MCF 10A (cell line): ENCODE data around the gene CCDC81. TPM values are rescaled to one million over a fixed set of nuclear protein-coding genes. Genes with fewer than 3 reads are reported as not detected.
"Not testable (repeated sequence)": the region's sequence is repeated elsewhere in the genome, so short reads cannot be mapped to it uniquely, and the experiment has no call there.

Source experiments
- BruUV-seq: library from RNA; stranded (reverse); fragments of 400-500 nt; replicated peaks from 2 replicates; lab custom pipeline; 2021; lab: Mats Ljungman, UMichigan
- CTCF ChIA-PET: fragments of 300-600 bp; sonication (Branson Sonifier 250); formaldehyde crosslinking; extraction: SDS; loops from one replicate; lab custom pipeline; 2021; ENCODE audit warnings: antibody characterized with exemption, inconsistent platforms; lab: Yijun Ruan, JAX
- POLR2A ChIA-PET: fragments of 300-600, 350-650 bp; sonication (Branson Sonifier 250); formaldehyde crosslinking; extraction: SDS; loops from one replicate; lab custom pipeline; 2020; ENCODE audit warnings: antibody characterized with exemption, inconsistent platforms; lab: Yijun Ruan, JAX
- DNase-seq: peaks from one replicate; pipeline ENCODE4 v3.0.0-alpha.2; 2018; ENCODE audit not compliant: unreplicated experiment
- H3K27ac Mint-ChIP-seq: one replicate; pipeline ENCODE4 v1.8.0; 2022; ENCODE audit warnings: mild to moderate bottlenecking, low read depth, mixed read lengths; ENCODE audit not compliant: unreplicated experiment
- H3K27me3 Mint-ChIP-seq: one replicate; pipeline ENCODE4 v1.8.0; 2022; ENCODE audit warnings: mixed read lengths; ENCODE audit not compliant: insufficient read depth, unreplicated experiment
- H3K36me3 Mint-ChIP-seq: one replicate; pipeline ENCODE4 v1.8.0; 2022; ENCODE audit warnings: mild to moderate bottlenecking, moderate library complexity, mixed read lengths; ENCODE audit not compliant: insufficient read depth, unreplicated experiment
- H3K4me1 Mint-ChIP-seq: one replicate; pipeline ENCODE4 v1.8.0; 2022; ENCODE audit warnings: mixed read lengths; ENCODE audit not compliant: insufficient read depth, unreplicated experiment
- H3K4me3 Mint-ChIP-seq: one replicate; pipeline ENCODE4 v1.8.0; 2022; ENCODE audit warnings: mild to moderate bottlenecking, moderate library complexity, mixed read lengths; ENCODE audit not compliant: unreplicated experiment
- H3K9me3 Mint-ChIP-seq: one replicate; pipeline ENCODE4 v1.8.0; 2022; ENCODE audit warnings: mixed read lengths; ENCODE audit not compliant: unreplicated experiment
- intact Hi-C: fragments of 100-400 bp; cut with micrococcal nuclease; formaldehyde crosslinking; loops from 2 replicates; pipeline ENCODE4 v1.14.1; 2022
- total RNA-seq: library from RNA; stranded (reverse); gene quantifications from 2 replicates; pipeline ENCODE4 v1.2.3, GENCODE V29; 2022
- TF ChIP-seq, protein P1 (sequence below): fragments of 200-600 bp; IDR thresholded peaks from one replicate; pipeline ENCODE4 v1.8.0; 2022; ENCODE audit warnings: antibody characterized with exemption, mild to moderate bottlenecking; ENCODE audit not compliant: unreplicated experiment

CCDC81 gene
- total RNA-seq, 1 experiment from 2014 or later, result 1.7 TPM

DNA sequence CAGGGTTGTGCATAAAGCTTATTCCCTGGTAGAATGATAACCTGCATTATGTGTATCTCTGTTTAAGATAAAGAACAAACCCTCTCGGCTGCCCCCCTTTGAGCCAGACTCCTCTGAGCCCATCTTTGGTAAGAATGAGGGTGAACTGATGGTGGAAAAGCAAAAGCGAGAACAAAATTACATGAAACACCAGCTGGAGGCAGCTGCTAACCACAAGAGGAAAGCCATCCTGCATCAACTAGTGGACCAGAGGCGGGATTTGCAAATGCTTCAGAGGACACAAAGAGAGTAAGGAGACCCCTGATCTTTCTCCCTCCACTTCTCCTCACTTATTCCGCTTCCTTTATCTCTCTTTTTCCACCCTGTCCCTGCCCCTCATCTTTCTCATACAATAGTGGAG lies 40.3 kb downstream of the CCDC81 start:
- POLR2A ChIA-PET, result interaction anchor here (0.6 to 1.8 kb wide), 2 partner anchors 27 to 727 kb away, joined by 3 to 5 read pairs; no protein-coding TSS in a partner anchor
- Mint-ChIP-seq H3K36me3 (no peaks in the 10 kb centered on the region), H3K27me3 (no peaks in the 10 kb centered on the region), H3K4me3 (no peak overlapping the region), H3K9me3 (no peaks in the 10 kb centered on the region), H3K27ac (no peak overlapping the region), H3K4me1 (no peaks in the 10 kb centered on the region)
- intact Hi-C loops, result loop anchor here (10.0 kb wide), 1 partner anchor 560 kb away; the partner anchor contains the start of gene CCDC83
- DNase-seq, result no peak
- BruUV-seq, result no TSS peak
- TF ChIP-seq, protein P1, sequence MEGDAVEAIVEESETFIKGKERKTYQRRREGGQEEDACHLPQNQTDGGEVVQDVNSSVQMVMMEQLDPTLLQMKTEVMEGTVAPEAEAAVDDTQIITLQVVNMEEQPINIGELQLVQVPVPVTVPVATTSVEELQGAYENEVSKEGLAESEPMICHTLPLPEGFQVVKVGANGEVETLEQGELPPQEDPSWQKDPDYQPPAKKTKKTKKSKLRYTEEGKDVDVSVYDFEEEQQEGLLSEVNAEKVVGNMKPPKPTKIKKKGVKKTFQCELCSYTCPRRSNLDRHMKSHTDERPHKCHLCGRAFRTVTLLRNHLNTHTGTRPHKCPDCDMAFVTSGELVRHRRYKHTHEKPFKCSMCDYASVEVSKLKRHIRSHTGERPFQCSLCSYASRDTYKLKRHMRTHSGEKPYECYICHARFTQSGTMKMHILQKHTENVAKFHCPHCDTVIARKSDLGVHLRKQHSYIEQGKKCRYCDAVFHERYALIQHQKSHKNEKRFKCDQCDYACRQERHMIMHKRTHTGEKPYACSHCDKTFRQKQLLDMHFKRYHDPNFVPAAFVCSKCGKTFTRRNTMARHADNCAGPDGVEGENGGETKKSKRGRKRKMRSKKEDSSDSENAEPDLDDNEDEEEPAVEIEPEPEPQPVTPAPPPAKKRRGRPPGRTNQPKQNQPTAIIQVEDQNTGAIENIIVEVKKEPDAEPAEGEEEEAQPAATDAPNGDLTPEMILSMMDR, result no peak
- CTCF ChIA-PET, result interaction anchor here (1.3 to 3.9 kb wide), 3 partner anchors 52 to 455 kb away, joined by 6 to 22 read pairs (median 7); no protein-coding TSS in a partner anchor

DNA sequence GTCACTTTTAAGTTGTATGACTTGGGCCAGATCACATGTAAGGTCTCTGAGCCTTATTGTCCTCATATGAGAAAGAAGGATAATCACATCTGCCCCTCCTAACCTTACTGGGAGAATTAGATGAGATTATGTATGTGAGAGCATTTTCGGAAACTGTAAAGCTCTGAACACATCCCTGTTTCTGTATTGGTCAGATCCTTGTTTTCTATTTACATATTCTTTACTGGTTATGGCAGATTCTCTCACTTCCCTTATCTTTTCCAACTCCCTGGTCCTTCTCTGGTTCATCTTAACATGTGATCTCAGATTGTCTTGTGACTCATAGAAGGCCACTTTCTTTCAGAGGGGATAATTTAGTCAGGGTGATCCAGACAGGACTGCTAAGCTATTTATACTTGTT lies 41.8 kb downstream of the CCDC81 start:
- no peaks in the 10 kb centered on the region for H3K4me1 Mint-ChIP-seq

DNA sequence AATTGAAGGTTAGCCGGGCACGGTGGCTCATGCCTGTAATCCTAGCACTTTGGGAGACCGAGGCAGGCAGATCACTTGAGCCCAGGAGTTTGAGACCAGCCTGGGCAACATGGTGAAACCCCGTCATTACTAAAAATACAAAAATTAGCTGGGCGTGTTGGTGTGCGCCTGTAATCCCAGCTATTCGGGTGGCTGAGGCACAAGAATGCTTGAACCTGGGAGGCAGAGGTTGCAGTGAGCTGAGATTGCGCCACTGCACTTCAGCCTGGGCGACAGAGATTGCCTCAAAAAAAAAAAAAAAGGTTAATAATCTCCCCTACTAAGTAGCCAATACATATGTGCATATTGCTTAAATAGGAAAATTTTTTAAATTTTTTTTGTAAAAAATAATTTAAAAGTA lies 42.3 kb downstream of the CCDC81 start:
- POLR2A ChIA-PET, result interaction anchor here (0.6 to 0.9 kb wide), 2 partner anchors 56 to 560 kb away, joined by 4 read pairs; no protein-coding TSS in a partner anchor

More for the DNA sequence above, 41.8 kb downstream of the CCDC81 start:
- no peaks in the 10 kb centered on the region for H3K36me3 Mint-ChIP-seq
- no peaks in the 10 kb centered on the region for H3K27me3 Mint-ChIP-seq
- no peak overlapping the region for H3K4me3 Mint-ChIP-seq
- TF ChIP-seq, protein P1, result no peak
- ChIA-PET CTCF (interaction anchor here (0.6 to 3.9 kb wide), 6 partner anchors 13 to 1855 kb away, joined by 3 to 22 read pairs (median 4); no protein-coding TSS in a partner anchor), POLR2A (interaction anchor here (0.6 to 0.9 kb wide), 3 partner anchors 10 to 560 kb away, joined by 3 to 4 read pairs (median 4); no protein-coding TSS in a partner anchor)
- H3K9me3 Mint-ChIP-seq, result no peaks in the 10 kb centered on the region
- BruUV-seq, result no TSS peak
- DNase-seq, result no peak
- H3K27ac Mint-ChIP-seq, result no peak overlapping the region
- intact Hi-C loops, result loop anchor here (10.0 kb wide), 1 partner anchor 562 kb away; the partner anchor contains the start of gene CCDC83

DNA sequence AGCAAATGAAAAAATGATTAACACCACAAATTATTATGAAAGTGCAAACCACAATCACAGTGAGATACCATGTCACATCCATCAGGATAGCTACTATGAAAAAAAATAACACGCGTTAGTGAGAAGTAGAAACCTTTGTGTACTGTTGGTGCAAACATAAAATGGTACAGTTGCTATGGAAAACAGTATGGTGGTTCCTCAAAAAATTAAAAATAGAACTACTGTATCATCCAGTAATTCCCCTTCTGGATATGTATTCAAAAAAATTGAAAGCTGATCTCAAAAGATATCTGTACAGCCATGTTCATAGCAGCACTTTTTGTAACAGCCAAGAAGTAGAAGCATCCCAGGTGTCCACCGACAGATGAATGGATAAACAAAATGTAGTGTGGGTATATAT lies 43.4 kb downstream of the CCDC81 start:
- DNase-seq, result no peak
- CTCF ChIA-PET, result interaction anchor here (0.7 to 7.4 kb wide), 6 partner anchors 21 to 564 kb away, joined by 3 to 81 read pairs (median 4); no protein-coding TSS in a partner anchor
- TF ChIP-seq, protein P1, result no peak
- no peaks in the 10 kb centered on the region for H3K9me3 Mint-ChIP-seq
- no peak overlapping the region for H3K27ac Mint-ChIP-seq
- H3K27me3 Mint-ChIP-seq, result no peaks in the 10 kb centered on the region
- no peak overlapping the region for H3K4me3 Mint-ChIP-seq
- H3K4me1 Mint-ChIP-seq, result no peaks in the 10 kb centered on the region
- intact Hi-C loops, result loop anchor here (10.0 kb wide), 1 partner anchor 563 kb away; the partner anchor contains the start of gene CCDC83
- POLR2A ChIA-PET, result no interaction called here
- no peaks in the 10 kb centered on the region for H3K36me3 Mint-ChIP-seq
- no TSS peak for BruUV-seq

More for the DNA sequence above, 42.3 kb downstream of the CCDC81 start:
- H3K36me3 Mint-ChIP-seq, H3K9me3 Mint-ChIP-seq, H3K27ac Mint-ChIP-seq, H3K27me3 Mint-ChIP-seq, DNase-seq, H3K4me1 Mint-ChIP-seq, BruUV-seq, H3K4me3 Mint-ChIP-seq: not testable (repeated sequence)
- intact Hi-C loops, result loop anchor here (10.0 kb wide), 1 partner anchor 562 kb away; the partner anchor contains the start of gene CCDC83
- CTCF ChIA-PET, result interaction anchor here (0.6 to 3.9 kb wide), 5 partner anchors 13 to 1855 kb away, joined by 3 to 22 read pairs (median 5); no protein-coding TSS in a partner anchor
